Activated CD4-positive, alpha-beta memory T cell treated with anti-CD3 and anti-CD28 coated beads for 36 hours (primary cell): ENCODE data around the gene DXO. TPM values are rescaled to one million over a fixed set of nuclear protein-coding genes. Genes with fewer than 3 reads are reported as not detected.

Experiments
- microRNA-seq: library from miRNA; unstranded; fragments of <30 nt; microRNA quantifications from one replicate; pipeline ENCODE4 v1.2.0, GENCODE V29; 2022; ENCODE audit warnings: borderline number of aligned reads, borderline microRNAs expressed, borderline replicate concordance
- total RNA-seq, 2 experiments: library from RNA; stranded (reverse); gene quantifications; one replicate each; pipeline ENCODE4 v1.2.3, GENCODE V29; 2021

Gene DXO
- total RNA-seq, 2 experiments from 2014 or later = 10.8 to 12.3 TPM

Small RNAs within 50 kb of the gene (microRNA-seq; reads per million reads assigned to microRNA genes)
- gene MIR1236 = 1.2 reads per million

Other genes starting within 250 kb of the DXO start
- not detected for gene MPIG6B, start 248.8 kb downstream of the DXO start, total RNA-seq
- gene DDAH2, start 242.8 kb downstream of the DXO start, total RNA-seq = 1 to 10 TPM; 6.2 to 6.6 TPM
- 100 to 1,000 TPM; 430 to 442 TPM for gene CLIC1, start 235.6 kb downstream of the DXO start, total RNA-seq
- gene MSH5, start 232.1 kb downstream of the DXO start, total RNA-seq = 10 to 100 TPM; 80.9 to 83.8 TPM
- 10 to 100 TPM; 11.3 to 13.2 TPM for gene SAPCD1, start 209.5 kb downstream of the DXO start, total RNA-seq
- 1 to 10 TPM; 2.0 to 2.1 TPM for gene VWA7, start 194.8 kb downstream of the DXO start, total RNA-seq
- gene VARS1, start 176.4 kb downstream of the DXO start, total RNA-seq = 100 to 1,000 TPM; 141 to 153 TPM
- 100 to 1,000 TPM; 142 to 143 TPM for gene LSM2, start 165.2 kb downstream of the DXO start, total RNA-seq
- gene HSPA1L, start 156.9 kb downstream of the DXO start, total RNA-seq = 1 to 10 TPM; 2.0 TPM
- gene HSPA1A, start 156.6 kb downstream of the DXO start, total RNA-seq = 10 to 100 TPM; 68.5 to 69.9 TPM
- 10 to 100 TPM; 59.5 to 62.3 TPM for gene HSPA1B, start 144.4 kb downstream of the DXO start, total RNA-seq
- gene NEU1, start 109.3 kb downstream of the DXO start, total RNA-seq = 10 to 100 TPM; 13.0 to 13.4 TPM
- under 1 TPM in 1 of 2 experiments, not detected in 1; 0.17 TPM for gene SLC44A4, start 93.1 kb downstream of the DXO start, total RNA-seq
- gene EHMT2, start 74.4 kb downstream of the DXO start, total RNA-seq = 10 to 100 TPM; 45.5 to 46.0 TPM
- 1 to 10 TPM; 1.8 to 2.0 TPM for gene ZBTB12, start 70.1 kb downstream of the DXO start, total RNA-seq
- gene C2, start 44.4 kb downstream of the DXO start, total RNA-seq = 1 to 10 TPM in 1 of 2 experiments, under 1 TPM in 1; 0.97 to 1.0 TPM
- gene CFB, start 26.0 kb downstream of the DXO start, total RNA-seq = under 1 TPM; 0.76 to 0.82 TPM
- 10 to 100 TPM; 87.1 to 89.0 TPM for gene NELFE, start 13.2 kb downstream of the DXO start, total RNA-seq
- gene SKIC2, start 13.0 kb downstream of the DXO start, total RNA-seq = 100 to 1,000 TPM in 1 of 2 experiments, 10 to 100 TPM in 1; 95.7 to 101 TPM
- gene C4A, start 9.9 kb upstream of the DXO start, total RNA-seq = 1 to 10 TPM; 4.5 to 4.8 TPM
- gene C4B, start 42.7 kb upstream of the DXO start, total RNA-seq = 1 to 10 TPM; 3.1 to 5.5 TPM
- gene CYP21A2, start 66.3 kb upstream of the DXO start, total RNA-seq = under 1 TPM in 1 of 2 experiments, not detected in 1; 0.24 TPM
- gene TNXB, start 137.2 kb upstream of the DXO start, total RNA-seq = 1 to 10 TPM; 5.2 to 5.8 TPM
- gene ATF6B, start 156.1 kb upstream of the DXO start, total RNA-seq = 10 to 100 TPM; 67.4 to 80.9 TPM
- gene FKBPL, start 158.2 kb upstream of the DXO start, total RNA-seq = 1 to 10 TPM; 7.0 to 7.8 TPM
- gene PRRT1, start 179.8 kb upstream of the DXO start, total RNA-seq = under 1 TPM; 0.33 to 0.36 TPM
- gene PPT2, start 182.0 kb upstream of the DXO start, total RNA-seq = 1 to 10 TPM; 9.5 to 9.9 TPM
- 1 to 10 TPM; 6.5 to 7.1 TPM for gene EGFL8, start 192.5 kb upstream of the DXO start, total RNA-seq
- 10 to 100 TPM; 34.0 to 34.8 TPM for gene AGPAT1, start 203.9 kb upstream of the DXO start, total RNA-seq
- gene RNF5, start 206.3 kb upstream of the DXO start, total RNA-seq = 10 to 100 TPM; 60.8 to 63.8 TPM
- gene AGER, start 212.1 kb upstream of the DXO start, total RNA-seq = 10 to 100 TPM; 16.5 to 23.5 TPM
- gene PBX2, start 218.1 kb upstream of the DXO start, total RNA-seq = 10 to 100 TPM; 63.4 to 65.9 TPM
- 100 to 1,000 TPM; 117 to 118 TPM for gene GPSM3, start 220.5 kb upstream of the DXO start, total RNA-seq